BLaER1 (cell line): Measurements from ENCODE around the gene EVI5L.
A peak's percentile ranks its signal among the peaks of the same experiment; 100 is the strongest.
"Not testable (repeated sequence)": the region's sequence is repeated elsewhere in the genome, so short reads cannot be mapped to it uniquely, and the experiment has no call there.

Source experiments
- H3K27ac ChIP-seq: shearing (Covaris generic); formaldehyde crosslinking; 2 replicates; pipeline ENCODE4 v1.8.1; 2022
- H3K27me3 ChIP-seq: shearing (Covaris generic); formaldehyde crosslinking; 2 replicates; pipeline ENCODE4 v1.8.1; 2022
- H3K36me3 ChIP-seq: shearing (Covaris generic); formaldehyde crosslinking; 2 replicates; pipeline ENCODE4 v1.8.1; 2022
- H3K4me1 ChIP-seq: shearing (Covaris generic); formaldehyde crosslinking; 2 replicates; pipeline ENCODE4 v1.8.1; 2022
- H3K4me2 ChIP-seq: shearing (Covaris generic); formaldehyde crosslinking; 2 replicates; pipeline ENCODE4 v1.8.1; 2022
- H3K4me3 ChIP-seq: shearing (Covaris generic); formaldehyde crosslinking; 2 replicates; pipeline ENCODE4 v1.8.1; 2022
- H3K9ac ChIP-seq: shearing (Covaris generic); formaldehyde crosslinking; 2 replicates; pipeline ENCODE4 v1.8.1; 2022
- H3K9me3 ChIP-seq: shearing (Covaris generic); formaldehyde crosslinking; 2 replicates; pipeline ENCODE4 v1.8.1; 2022
- H4K20me1 ChIP-seq: shearing (Covaris generic); formaldehyde crosslinking; 2 replicates; pipeline ENCODE4 v1.8.1; 2022
- Cebpa-rat ChIP-seq: shearing (Covaris generic); IDR thresholded peaks from 2 replicates; pipeline ENCODE4 v1.8.1; 2022

The EVI5L gene

GRCh38 chr19:7811989-7812388 is 18.0 kb upstream of the EVI5L start:
- Histone ChIP-seq H3K27me3 (no peaks in the 10 kb centered on the region), H3K4me2 (no peak overlapping the region), H3K4me1 (peaks cover 11% of the 10 kb centered on the region), H4K20me1 (no peaks in the 10 kb centered on the region), H3K4me3 (no peak overlapping the region), H3K36me3 (no peaks in the 10 kb centered on the region), H3K9me3 (peaks cover 38% of the 10 kb centered on the region), H3K9ac (no peak overlapping the region), H3K27ac (no peak overlapping the region)
- TF ChIP-seq Cebpa-rat, result no peak

DNA sequence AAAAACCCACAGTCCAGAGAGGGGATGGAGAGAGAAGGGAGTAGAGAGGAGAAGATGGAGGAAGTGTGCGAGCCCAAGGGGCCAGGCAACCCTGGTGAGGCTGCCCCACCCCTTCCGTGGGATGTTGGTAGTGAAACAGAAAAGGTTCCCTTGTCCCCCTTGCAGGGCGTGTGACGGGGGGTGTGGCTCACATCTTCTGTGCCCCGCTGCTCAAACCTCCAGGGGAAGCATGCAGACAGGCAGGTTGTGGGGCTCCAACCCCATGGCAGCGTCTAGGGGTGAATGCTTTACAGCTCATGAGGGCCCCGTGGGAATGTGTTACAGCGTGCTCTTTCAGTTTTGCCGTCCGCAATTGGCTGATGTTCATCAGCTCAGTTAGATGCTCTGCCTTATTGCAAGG is 14.7 kb upstream of the EVI5L start:
- Histone ChIP-seq H3K9me3 (peaks cover 50% of the 10 kb centered on the region), H3K27me3 (no peaks in the 10 kb centered on the region), H4K20me1 (no peaks in the 10 kb centered on the region), H3K9ac (no peak overlapping the region), H3K4me1 (peaks cover 18% of the 10 kb centered on the region), H3K27ac (no peak overlapping the region), H3K4me2 (peak overlapping the region; percentile 66), H3K4me3 (no peak overlapping the region), H3K36me3 (no peaks in the 10 kb centered on the region)
- no peak for TF ChIP-seq Cebpa-rat

GRCh38 chr19:7816040-7816439 is 14.0 kb upstream of the EVI5L start:
- Histone ChIP-seq H3K9me3 (peaks cover 43% of the 10 kb centered on the region), H3K4me1 (peaks cover 18% of the 10 kb centered on the region)
- H3K4me3 ChIP-seq, H4K20me1 ChIP-seq, H3K27me3 ChIP-seq, H3K4me2 ChIP-seq, H3K36me3 ChIP-seq, H3K9ac ChIP-seq, H3K27ac ChIP-seq: not testable (repeated sequence)

- H3K9ac ChIP-seq, result no peak overlapping the region
- H3K4me1 ChIP-seq, result peaks cover 18% of the 10 kb centered on the region
- H4K20me1 ChIP-seq, result no peaks in the 10 kb centered on the region
- no peak overlapping the region for H3K4me3 ChIP-seq
- no peak overlapping the region for H3K27ac ChIP-seq
- H3K4me2 ChIP-seq, result no peak overlapping the region
- H3K27me3 ChIP-seq, result no peaks in the 10 kb centered on the region
- no peaks in the 10 kb centered on the region for H3K36me3 ChIP-seq
- TF ChIP-seq Cebpa-rat, result no peak
- H3K9me3 ChIP-seq, result peaks cover 25% of the 10 kb centered on the region
These were observed 12.2 kb upstream of the EVI5L start for GRCh38 chr19:7817801-7818200.

DNA sequence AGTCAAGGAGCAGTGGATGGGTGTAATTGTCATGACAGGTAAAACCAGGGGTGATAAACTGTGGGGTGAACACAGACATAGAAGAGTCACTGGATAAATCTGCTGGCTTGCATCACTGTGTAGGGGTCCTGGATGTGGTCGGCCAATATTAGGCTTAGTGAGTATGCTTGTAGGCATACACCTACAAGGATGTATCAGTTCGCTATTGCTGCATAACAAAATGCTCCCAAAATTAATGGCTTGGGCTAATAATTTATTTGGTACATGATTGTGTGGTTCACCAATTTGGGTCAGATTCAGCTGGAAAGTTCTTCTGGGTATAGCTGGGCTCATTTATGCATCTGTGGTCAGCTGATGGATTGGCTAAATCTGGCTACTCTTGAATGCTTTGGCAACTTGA is 11.2 kb upstream of the EVI5L start:
- TF ChIP-seq Cebpa-rat, result no peak
- Histone ChIP-seq H3K4me1 (peaks cover 18% of the 10 kb centered on the region), H3K4me2 (0 out of 2 replicates have a peak overlapping the region, but pooled peaks have one; percentile 10), H3K9me3 (peaks cover 22% of the 10 kb centered on the region), H3K27me3 (no peaks in the 10 kb centered on the region), H3K27ac (no peak overlapping the region), H3K4me3 (no peak overlapping the region), H3K9ac (no peak overlapping the region), H3K36me3 (no peaks in the 10 kb centered on the region), H4K20me1 (no peaks in the 10 kb centered on the region)

GRCh38 chr19:7819337-7819736 is 10.7 kb upstream of the EVI5L start:
- H3K4me2 ChIP-seq, result 0 out of 2 replicates have a peak overlapping the region, but pooled peaks have one; percentile 10
- peaks cover 18% of the 10 kb centered on the region for H3K4me1 ChIP-seq
- peaks cover 22% of the 10 kb centered on the region for H3K9me3 ChIP-seq
- no peak overlapping the region for H3K9ac ChIP-seq
- no peak overlapping the region for H3K4me3 ChIP-seq
- no peak overlapping the region for H3K27ac ChIP-seq
- no peak for TF ChIP-seq Cebpa-rat
- H4K20me1 ChIP-seq, result no peaks in the 10 kb centered on the region
- H3K27me3 ChIP-seq, result no peaks in the 10 kb centered on the region
- no peaks in the 10 kb centered on the region for H3K36me3 ChIP-seq

DNA sequence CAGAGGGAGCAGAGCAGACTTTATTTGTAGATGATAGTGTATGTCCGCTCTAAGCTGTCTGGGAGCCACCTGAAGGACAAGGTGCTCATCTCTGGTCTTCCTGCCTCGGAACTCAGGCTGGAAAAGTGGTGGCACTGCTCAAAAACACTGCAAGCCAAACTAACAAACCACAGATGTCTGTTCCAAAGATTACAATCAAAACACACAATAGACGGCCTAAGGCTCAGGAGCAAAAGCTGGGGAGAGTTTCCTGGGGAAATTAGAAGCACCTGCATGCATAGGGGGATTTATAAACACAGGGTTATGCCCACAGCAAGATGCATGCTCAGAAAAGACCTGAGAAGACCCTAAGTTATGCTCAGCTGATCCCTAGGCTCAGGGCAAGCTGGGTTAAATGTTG is 9.4 kb upstream of the EVI5L start:
- Histone ChIP-seq H3K9ac (no peak overlapping the region), H3K4me3 (no peak overlapping the region), H3K36me3 (no peaks in the 10 kb centered on the region), H3K9me3 (peaks cover 22% of the 10 kb centered on the region), H3K4me1 (peaks cover 10% of the 10 kb centered on the region), H3K4me2 (no peak overlapping the region), H3K27ac (no peak overlapping the region), H4K20me1 (no peaks in the 10 kb centered on the region), H3K27me3 (no peaks in the 10 kb centered on the region)
- no peak for TF ChIP-seq Cebpa-rat

DNA sequence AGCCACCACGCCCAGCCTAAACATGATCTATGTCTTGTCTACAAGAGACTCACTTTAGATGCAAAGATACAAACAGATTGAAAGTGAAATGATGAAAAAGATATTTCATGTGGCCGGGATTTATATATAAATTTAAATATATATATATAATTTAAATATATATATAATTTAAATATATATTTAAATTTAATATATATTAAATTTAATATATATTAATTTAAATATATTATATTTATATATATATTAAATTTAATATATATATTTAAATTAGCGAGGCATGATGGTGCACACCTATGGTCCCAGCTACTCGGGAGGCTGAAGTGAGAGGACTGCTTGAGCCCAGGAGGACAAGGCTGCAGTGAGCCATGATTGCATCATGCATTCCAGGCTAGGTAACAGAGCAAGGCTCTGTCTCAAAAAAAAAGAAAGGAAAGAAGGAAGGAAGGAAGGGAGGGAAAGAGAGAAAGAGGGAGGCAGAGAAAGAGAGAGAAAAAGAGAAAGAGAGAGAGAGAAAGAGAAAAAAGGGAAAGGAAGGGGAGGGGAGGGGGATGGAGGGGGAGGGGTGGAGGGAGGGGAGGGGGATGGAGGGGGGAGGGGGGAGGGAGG is 7.0 kb upstream of the EVI5L start:
- Histone ChIP-seq H3K9ac (no peak overlapping the region), H3K4me3 (no peak overlapping the region), H3K4me1 (peaks cover 7% of the 10 kb centered on the region; the same call in 1 of the 2 replicates), H3K27ac (no peak overlapping the region), H3K36me3 (no peaks in the 10 kb centered on the region), H4K20me1 (no peaks in the 10 kb centered on the region), H3K9me3 (peaks cover 6% of the 10 kb centered on the region), H3K4me2 (no peak overlapping the region), H3K27me3 (peaks cover 4% of the 10 kb centered on the region; the same call in 1 of the 2 replicates)
- no peak for TF ChIP-seq Cebpa-rat

- no peak overlapping the region for H3K9ac ChIP-seq
- H3K27ac ChIP-seq, result no peak overlapping the region
- H3K4me1 ChIP-seq, result peaks cover 12% of the 10 kb centered on the region
- H3K4me2 ChIP-seq, result no peak overlapping the region
- no peaks in the 10 kb centered on the region; the same call in 1 of the 2 replicates for H3K9me3 ChIP-seq
- TF ChIP-seq Cebpa-rat, result no peak
- no peak overlapping the region for H3K4me3 ChIP-seq
- no peaks in the 10 kb centered on the region for H3K36me3 ChIP-seq
- peaks cover 4% of the 10 kb centered on the region; the same call in 1 of the 2 replicates for H3K27me3 ChIP-seq
- H4K20me1 ChIP-seq, result no peaks in the 10 kb centered on the region
These were observed 6.2 kb upstream of the EVI5L start for GRCh38 chr19:7823686-7824301.

DNA sequence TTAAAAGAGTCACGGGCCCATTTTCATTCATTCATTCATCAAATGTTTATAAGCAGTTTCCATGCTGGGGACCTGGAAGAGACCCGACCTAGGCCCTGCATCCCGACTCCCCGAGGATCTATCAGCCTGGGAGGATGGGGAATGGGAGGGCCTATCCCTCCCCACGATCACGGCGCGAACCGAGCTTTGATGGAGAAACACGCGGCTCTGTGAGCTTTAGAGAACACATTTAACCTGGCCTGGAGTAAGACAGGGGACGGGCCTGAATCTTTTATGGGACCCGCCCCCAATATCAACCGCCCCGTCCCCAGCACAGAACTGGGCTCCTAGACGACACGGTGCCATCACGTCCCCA is 875 bp upstream of the EVI5L start:
- Histone ChIP-seq H3K9me3 (no peaks in the 10 kb centered on the region), H3K4me3 (peak overlapping the region; percentile 84), H3K27ac (no peak overlapping the region), H3K4me1 (peaks cover 42% of the 10 kb centered on the region), H3K9ac (peak overlapping the region; percentile 21; the same call in 1 of the 2 replicates), H3K36me3 (no peaks in the 10 kb centered on the region), H4K20me1 (0 out of 2 replicates have a peak, but pooled peaks cover 14% of the 10 kb centered on the region), H3K4me2 (peak overlapping the region; percentile 89), H3K27me3 (peaks cover 4% of the 10 kb centered on the region; the same call in 1 of the 2 replicates)
- TF ChIP-seq Cebpa-rat, result no peak
